K562 (cell line): ENCODE results near the gene CDR2L.
A peak's percentile ranks its signal among the peaks of the same experiment; 100 is the strongest.

ENCODE experiments used
- BRD4 ChIP-seq: fragments of 200-600 bp; sonication (generic); IDR thresholded peaks from 2 replicates; pipeline ENCODE4 v1.6.1; 2017; ENCODE audit warnings: inconsistent platforms
- CTCF ChIP-seq, 3 experiments: IDR thresholded peaks in 2 of 3; conservative IDR thresholded peaks in 1 of 3; 2 replicates each; pipeline ENCODE4 v1.5.1; 2011 to 2012; ENCODE audit warnings: low read length in 3 of 3, mild to moderate bottlenecking in 3 of 3, control low read depth in 2 of 3, improper control_type of control experiment in 1 of 3, inconsistent platforms in 1 of 3, low read depth in 1 of 3, mixed read lengths in 1 of 3, moderate library complexity in 1 of 3; ENCODE audit not compliant: insufficient read depth in 2 of 3
- EHMT2 ChIP-seq: fragments of 450-650 bp; IDR thresholded peaks from 2 replicates; pipeline ENCODE4 v1.6.1; 2018; ENCODE audit warnings: antibody characterized with exemption
- KDM4B ChIP-seq, 2 experiments: fragments of 450-650 bp in 1 of 2; sonication (generic) in 1 of 2; IDR thresholded peaks; 2 replicates each; pipeline ENCODE4 v1.6.1; 2016 to 2017; ENCODE audit warnings: borderline replicate concordance in 2 of 2, antibody characterized with exemption in 1 of 2, low read depth in 1 of 2, mild to moderate bottlenecking in 1 of 2
- PRDM10 ChIP-seq: fragments of 450-650 bp; IDR thresholded peaks from 2 replicates; pipeline ENCODE4 v1.6.1; 2018; ENCODE audit not compliant: partially characterized antibody
- RNF2 ChIP-seq: sonication (generic); IDR thresholded peaks from 2 replicates; pipeline ENCODE4 v1.6.1; 2016
- SP1 ChIP-seq: sonication (generic); formaldehyde crosslinking; IDR thresholded peaks from 2 replicates; pipeline ENCODE4 v1.8.1; 2022; ENCODE audit warnings: mild to moderate bottlenecking, missing genetic modification reagents

- peak; percentile 42 to 79 (median 51); a peak in 5 of 6 replicates for TF ChIP-seq CTCF (IDR thresholded peaks at IDR 0.05 in 2 of 3, conservative IDR thresholded peaks at IDR 0.05 in 1 of 3; ENCODE audit: insufficient read depth in 2 of 3, low read depth in 1 of 3, low read length in 3 of 3)
- TF ChIP-seq RNF2, result peak; percentile 75; the same call in 1 of the 2 replicates
- TF ChIP-seq SP1 (CRISPR knock-in tag), result peak; percentile 87
- peak; percentile 21 for TF ChIP-seq PRDM10
- TF ChIP-seq KDM4B (IDR thresholded peaks at IDR 0.05; ENCODE audit: borderline replicate concordance in 2 of 2, low read depth in 1 of 2), result peak in 1 of 2 experiments; percentile 87; a peak in 1 of 4 replicates
- no peak for TF ChIP-seq EHMT2
- no peak for TF ChIP-seq BRD4
Observed at GRCh38 chr17:75012346-75013091, 25.1 kb downstream of the CDR2L start, which contains the start of gene MRPL58.
